Nephron progenitor cell (in vitro differentiated cells): ENCODE data around the gene VSX2.
A peak's percentile ranks its signal among the peaks of the same experiment; 100 is the strongest.

Experiments used
- DNase-seq: peaks from one replicate; pipeline ENCODE4 v3.0.0; 2021
- H3K27ac Mint-ChIP-seq: 2 replicates; pipeline ENCODE4 v1.8.0; 2021; ENCODE audit warnings: mild to moderate bottlenecking, moderate library complexity, mixed read lengths
- H3K27me3 Mint-ChIP-seq: 2 replicates; pipeline ENCODE4 v1.8.0; 2021; ENCODE audit warnings: mild to moderate bottlenecking, low read depth, mixed read lengths; ENCODE audit not compliant: poor library complexity
- H3K36me3 Mint-ChIP-seq: 2 replicates; pipeline ENCODE4 v1.8.0; 2021; ENCODE audit warnings: low read depth, mixed read lengths
- H3K4me1 Mint-ChIP-seq: 2 replicates; pipeline ENCODE4 v1.8.0; 2021; ENCODE audit warnings: mixed read lengths
- H3K4me3 Mint-ChIP-seq: 2 replicates; pipeline ENCODE4 v1.8.0; 2021; ENCODE audit warnings: mild to moderate bottlenecking, moderate library complexity, mixed read lengths
- H3K9me3 Mint-ChIP-seq: 2 replicates; pipeline ENCODE4 v1.8.0; 2021; ENCODE audit warnings: mild to moderate bottlenecking, moderate library complexity, mixed read lengths
- CTCF ChIP-seq: fragments of 200-600 bp; sonication (generic); IDR thresholded peaks from 2 replicates; pipeline ENCODE4 v1.5.0; 2021; ENCODE audit warnings: antibody characterized with exemption

VSX2 gene

GRCh38 chr14:74249433-74250375 is 10.5 kb downstream of the VSX2 start:
- H3K4me1 Mint-ChIP-seq, result peaks cover 28% of the 10 kb centered on the region
- TF ChIP-seq CTCF, result no peak

GRCh38 chr14:74255281-74255680 is 16.0 kb downstream of the VSX2 start:
- DNase-seq, result no peak
- TF ChIP-seq CTCF, result no peak
- H3K4me3 Mint-ChIP-seq, result no peak overlapping the region
- H3K4me1 Mint-ChIP-seq, result peaks cover 8% of the 10 kb centered on the region
- no peaks in the 10 kb centered on the region for H3K9me3 Mint-ChIP-seq
- H3K27ac Mint-ChIP-seq, result no peak overlapping the region
- H3K27me3 Mint-ChIP-seq, result peaks cover 89% of the 10 kb centered on the region
- no peaks in the 10 kb centered on the region for H3K36me3 Mint-ChIP-seq

More at GRCh38 chr14:74249433-74250375, 10.5 kb downstream of the VSX2 start:
- H3K4me3 Mint-ChIP-seq, result no peak overlapping the region
- peaks cover 78% of the 10 kb centered on the region for H3K27me3 Mint-ChIP-seq
- no peak for DNase-seq
- no peaks in the 10 kb centered on the region for H3K36me3 Mint-ChIP-seq
- no peak overlapping the region for H3K27ac Mint-ChIP-seq
- no peaks in the 10 kb centered on the region for H3K9me3 Mint-ChIP-seq

- no peaks in the 10 kb centered on the region for H3K4me1 Mint-ChIP-seq
- peak overlapping the region; percentile 85 for H3K4me3 Mint-ChIP-seq
- no peaks in the 10 kb centered on the region for H3K36me3 Mint-ChIP-seq
- peaks cover 94% of the 10 kb centered on the region for H3K27me3 Mint-ChIP-seq
- no peaks in the 10 kb centered on the region for H3K9me3 Mint-ChIP-seq
- no peak overlapping the region for H3K27ac Mint-ChIP-seq
- peak; percentile 87 for TF ChIP-seq CTCF
- DNase-seq, result peak; percentile 73
Observed at GRCh38 chr14:74257078-74257940, 18.1 kb downstream of the VSX2 start.

GRCh38 chr14:74257941-74258763 is 18.9 kb downstream of the VSX2 start:
- Mint-ChIP-seq H3K9me3 (no peaks in the 10 kb centered on the region), H3K36me3 (no peaks in the 10 kb centered on the region), H3K4me3 (peak overlapping the region; percentile 85), H3K4me1 (no peaks in the 10 kb centered on the region), H3K27ac (no peak overlapping the region), H3K27me3 (peaks cover 87% of the 10 kb centered on the region)
- peak; percentile 25 for DNase-seq
- no peak for TF ChIP-seq CTCF

- Mint-ChIP-seq H3K36me3 (no peaks in the 10 kb centered on the region), H3K27ac (no peak overlapping the region), H3K4me1 (no peaks in the 10 kb centered on the region), H3K9me3 (no peaks in the 10 kb centered on the region), H3K27me3 (peaks cover 82% of the 10 kb centered on the region), H3K4me3 (peak overlapping the region; percentile 85)
- DNase-seq, result no peak
- TF ChIP-seq CTCF, result no peak
Observed at GRCh38 chr14:74258764-74259035, 19.5 kb downstream of the VSX2 start.
